Loucy (cell line): ENCODE measurements around the gene ADD1.
"Not testable (repeated sequence)": the region's sequence is repeated elsewhere in the genome, so short reads cannot be mapped to it uniquely, and the experiment has no call there.

Experiments
- H2AFZ ChIP-seq: fragments of 200-600 bp; sonication (generic); 2 replicates; pipeline ENCODE4 v1.6.0; 2016; ENCODE audit warnings: antibody characterized with exemption, mild to moderate bottlenecking, low read length, moderate library complexity
- H3F3A ChIP-seq: fragments of 200-600 bp; 2 replicates; pipeline ENCODE4 v1.6.0; 2016; ENCODE audit warnings: antibody characterized with exemption, low read depth, mild to moderate bottlenecking
- H3K27me3 ChIP-seq: fragments of 200-600 bp; sonication (generic); 2 replicates; pipeline ENCODE4 v1.6.1; 2014; ENCODE audit warnings: low read length, mild to moderate bottlenecking; ENCODE audit not compliant: insufficient read depth, poor library complexity, severe bottlenecking
- H3K36me3 ChIP-seq: fragments of 200-600 bp; sonication (generic); 2 replicates; pipeline ENCODE4 v1.6.1; 2016; ENCODE audit warnings: low read length; ENCODE audit not compliant: insufficient read depth
- H3K4me1 ChIP-seq: fragments of 200-600 bp; sonication (generic); 2 replicates; pipeline ENCODE4 v1.5.1; 2014; ENCODE audit warnings: low read length, mild to moderate bottlenecking; ENCODE audit not compliant: insufficient read depth, poor library complexity, severe bottlenecking
- H3K4me2 ChIP-seq: fragments of 200-600 bp; sonication (generic); 2 replicates; pipeline ENCODE4 v1.6.0; 2014; ENCODE audit warnings: antibody characterized with exemption, low read length, low read depth, mild to moderate bottlenecking; ENCODE audit not compliant: poor library complexity, severe bottlenecking
- H3K4me3 ChIP-seq: fragments of 200-600 bp; sonication (generic); 2 replicates; pipeline ENCODE4 v1.5.1; 2014; ENCODE audit warnings: low read length, mild to moderate bottlenecking, mixed read lengths; ENCODE audit not compliant: poor library complexity, severe bottlenecking
- H3K79me2 ChIP-seq: fragments of 200-600 bp; sonication (generic); 2 replicates; pipeline ENCODE4 v1.6.1; 2014; ENCODE audit warnings: low read length; ENCODE audit not compliant: insufficient read depth
- H3K9ac ChIP-seq: fragments of 200-600 bp; sonication (generic); 2 replicates; pipeline ENCODE4 v1.6.0; 2014; ENCODE audit warnings: mild to moderate bottlenecking, low read depth, low read length, moderate library complexity; ENCODE audit not compliant: poor library complexity, severe bottlenecking
- H3K9me2 ChIP-seq: fragments of 200-600 bp; sonication (generic); replicated peaks from 2 replicates; pipeline ENCODE4 v1.6.1; 2016; ENCODE audit warnings: low read depth, low read length, mixed read lengths
- H3K9me3 ChIP-seq: fragments of 200-600 bp; sonication (generic); 2 replicates; pipeline ENCODE4 v1.6.1; 2014; ENCODE audit warnings: mild to moderate bottlenecking, antibody characterized with exemption, low read length, low read depth; ENCODE audit not compliant: insufficient read depth
- H4K20me1 ChIP-seq: fragments of 200-600 bp; sonication (generic); 2 replicates; pipeline ENCODE4 v1.6.0; 2014; ENCODE audit warnings: antibody characterized with exemption, low read length, mild to moderate bottlenecking; ENCODE audit not compliant: insufficient read depth, poor library complexity, severe bottlenecking
- CTCF ChIP-seq: fragments of 200-600 bp; sonication (generic); conservative IDR thresholded peaks from 2 replicates; pipeline ENCODE4 v1.5.1; 2014; ENCODE audit warnings: mild to moderate bottlenecking, antibody characterized with exemption, low read length
- EZH2phosphoT487 ChIP-seq: fragments of 200-600 bp; IDR thresholded peaks from 2 replicates; pipeline ENCODE4 v1.6.1; 2018; ENCODE audit warnings: antibody characterized with exemption, mild to moderate bottlenecking, moderate library complexity, borderline replicate concordance

ADD1 gene

GRCh38 chr4:2937986-2938385 is 94.3 kb downstream of the ADD1 start:
- Histone ChIP-seq H3K9me2 (no peaks in the 10 kb centered on the region), H3K4me2 (no peak overlapping the region), H3K79me2 (peaks cover 25% of the 10 kb centered on the region; the same call in 1 of the 2 replicates), H3K4me1 (peaks cover 11% of the 10 kb centered on the region), H2AFZ (no peak overlapping the region), H3K9ac (no peak overlapping the region), H3K36me3 (peaks cover 57% of the 10 kb centered on the region; the same call in 1 of the 2 replicates), H4K20me1 (no peaks in the 10 kb centered on the region), H3F3A (no peaks in the 10 kb centered on the region), H3K27me3 (no peaks in the 10 kb centered on the region), H3K4me3 (no peak overlapping the region), H3K9me3 (no peaks in the 10 kb centered on the region)
- no peak for TF ChIP-seq EZH2phosphoT487
- TF ChIP-seq CTCF = no peak

GRCh38 chr4:2938411-2938810 is 94.8 kb downstream of the ADD1 start:
- peaks cover 11% of the 10 kb centered on the region for H3K4me1 ChIP-seq
- H4K20me1 ChIP-seq, H3K9me3 ChIP-seq, H3K4me2 ChIP-seq, H3K9me2 ChIP-seq, H3K4me3 ChIP-seq, H3F3A ChIP-seq, H2AFZ ChIP-seq, H3K27me3 ChIP-seq, H3K9ac ChIP-seq: not testable (repeated sequence)
- H3K79me2 ChIP-seq = peaks cover 20% of the 10 kb centered on the region; the same call in 1 of the 2 replicates
- peaks cover 61% of the 10 kb centered on the region; the same call in 1 of the 2 replicates for H3K36me3 ChIP-seq

GRCh38 chr4:2938906-2939305 is 95.3 kb downstream of the ADD1 start:
- no peak overlapping the region for H2AFZ ChIP-seq
- peaks cover 65% of the 10 kb centered on the region; the same call in 1 of the 2 replicates for H3K36me3 ChIP-seq
- no peak for TF ChIP-seq CTCF
- TF ChIP-seq EZH2phosphoT487 = no peak
- no peak overlapping the region for H3K4me2 ChIP-seq
- H3K9me3 ChIP-seq = no peaks in the 10 kb centered on the region
- no peaks in the 10 kb centered on the region for H4K20me1 ChIP-seq
- no peaks in the 10 kb centered on the region for H3K9me2 ChIP-seq
- no peak overlapping the region for H3K9ac ChIP-seq
- H3K79me2 ChIP-seq = peaks cover 15% of the 10 kb centered on the region; the same call in 1 of the 2 replicates
- no peak overlapping the region for H3K4me3 ChIP-seq
- H3F3A ChIP-seq = no peaks in the 10 kb centered on the region
- peaks cover 11% of the 10 kb centered on the region for H3K4me1 ChIP-seq
- H3K27me3 ChIP-seq = no peaks in the 10 kb centered on the region
